WTC11 (cell line): Measurements from ENCODE around the gene ALG14. TPM values are rescaled to one million over a fixed set of nuclear protein-coding genes. Genes with fewer than 3 reads are reported as not detected.
"Not testable (repeated sequence)": the region's sequence is repeated elsewhere in the genome, so short reads cannot be mapped to it uniquely, and the experiment has no call there.

Source experiments
- ATAC-seq: fragments of 200-7000 bp; cut with Tn5 transposase; 2 replicates; pipeline ENCODE4 v1.10.0; 2021; ENCODE audit warnings: mild to moderate bottlenecking, moderate library complexity
- CTCF ChIA-PET: fragments of 300-600 bp; sonication (Branson Sonifier 250); formaldehyde crosslinking; loops from one replicate; lab custom pipeline; 2021; ENCODE audit warnings: antibody characterized with exemption; lab: Charles Lee
- POLR2A ChIA-PET: fragments of 350-600 bp; sonication (Branson Sonifier 250); formaldehyde crosslinking; loops from one replicate; lab custom pipeline; 2021; ENCODE audit warnings: antibody characterized with exemption; lab: Charles Lee
- DNase-seq: peaks from one replicate; pipeline ENCODE4 v3.0.0; 2021; ENCODE audit warnings: low spot score
- H3K27ac Mint-ChIP-seq: 2 replicates; pipeline ENCODE4 v1.8.0; 2021; ENCODE audit warnings: mixed read lengths
- H3K27me3 Mint-ChIP-seq: 2 replicates; pipeline ENCODE4 v1.8.0; 2021; ENCODE audit warnings: low read depth, mild to moderate bottlenecking, moderate library complexity, mixed read lengths
- H3K36me3 Mint-ChIP-seq: 2 replicates; pipeline ENCODE4 v1.8.0; 2021; ENCODE audit warnings: mixed read lengths
- H3K4me1 Mint-ChIP-seq: 2 replicates; pipeline ENCODE4 v1.8.0; 2022; ENCODE audit warnings: mixed read lengths
- H3K4me3 Mint-ChIP-seq: 2 replicates; pipeline ENCODE4 v1.8.0; 2021; ENCODE audit warnings: mild to moderate bottlenecking, moderate library complexity, mixed read lengths
- H3K9me3 Mint-ChIP-seq: 2 replicates; pipeline ENCODE4 v1.8.0; 2021; ENCODE audit warnings: mixed read lengths
- ELF4 ChIP-seq: sonication (generic); formaldehyde crosslinking; IDR thresholded peaks from 2 replicates; pipeline ENCODE4 v1.8.1; 2022; ENCODE audit warnings: low read depth, mild to moderate bottlenecking, moderate library complexity, missing genetic modification reagents
- EMX1 ChIP-seq: fragments of 250-450 bp; sonication (Bioruptor Pico); IDR thresholded peaks from 2 replicates; pipeline ENCODE4 v1.8.0; 2021; ENCODE audit warnings: mild to moderate bottlenecking
- ESRRA ChIP-seq: sonication (generic); formaldehyde crosslinking; IDR thresholded peaks from 2 replicates; pipeline ENCODE4 v1.8.1; 2022; ENCODE audit warnings: mild to moderate bottlenecking, missing genetic modification reagents, borderline replicate concordance
- GABPB1 ChIP-seq: sonication (generic); formaldehyde crosslinking; IDR thresholded peaks from 2 replicates; pipeline ENCODE4 v1.8.1; 2023; ENCODE audit warnings: mild to moderate bottlenecking, missing genetic modification reagents
- IRF1 ChIP-seq: sonication (generic); formaldehyde crosslinking; IDR thresholded peaks from 2 replicates; pipeline ENCODE4 v1.8.0; 2023; ENCODE audit warnings: missing genetic modification reagents
- NFE2L1 ChIP-seq: sonication (generic); formaldehyde crosslinking; IDR thresholded peaks from 2 replicates; pipeline ENCODE4 v1.8.1; 2023; ENCODE audit warnings: missing genetic modification reagents
- RELA ChIP-seq: sonication (generic); formaldehyde crosslinking; IDR thresholded peaks from 2 replicates; pipeline ENCODE4 v1.8.1; 2022; ENCODE audit warnings: missing genetic modification reagents, mild to moderate bottlenecking, borderline replicate concordance
- ZNF232 ChIP-seq: sonication (generic); formaldehyde crosslinking; IDR thresholded peaks from 2 replicates; pipeline ENCODE4 v1.8.0; 2022; ENCODE audit warnings: mild to moderate bottlenecking, missing genetic modification reagents
- total RNA-seq: library from RNA; stranded (reverse); gene quantifications from 3 replicates; pipeline ENCODE4 v1.2.3, GENCODE V29; 2021
- TF ChIP-seq, protein P1 (sequence below): fragments of 250-450 bp; sonication (Bioruptor Pico); IDR thresholded peaks from 2 replicates; pipeline ENCODE4 v2.1.2; 2022; ENCODE audit warnings: mild to moderate bottlenecking, moderate library complexity
- TF ChIP-seq, protein P2 (sequence below): fragments of 250-450 bp; sonication (Bioruptor Pico); conservative IDR thresholded peaks from 2 replicates; pipeline ENCODE4 v1.9.0; 2021; ENCODE audit warnings: mild to moderate bottlenecking
- TF ChIP-seq, protein P3 (sequence below): sonication (generic); formaldehyde crosslinking; IDR thresholded peaks from 2 replicates; pipeline ENCODE4 v1.8.1; 2022; ENCODE audit warnings: low read depth, missing genetic modification reagents, borderline replicate concordance
- TF ChIP-seq, protein P4 (sequence below): sonication (generic); formaldehyde crosslinking; conservative IDR thresholded peaks from 2 replicates; pipeline ENCODE4 v1.8.1; 2022; ENCODE audit warnings: mild to moderate bottlenecking, missing genetic modification reagents
- TF ChIP-seq, protein P5 (sequence below): fragments of 250-450 bp; sonication (Bioruptor Pico); IDR thresholded peaks from 2 replicates; pipeline ENCODE4 v1.8.0; 2021; ENCODE audit warnings: mild to moderate bottlenecking

The ALG14 gene
- total RNA-seq, 1 experiment from 2014 or later = 2.3 TPM

DNA sequence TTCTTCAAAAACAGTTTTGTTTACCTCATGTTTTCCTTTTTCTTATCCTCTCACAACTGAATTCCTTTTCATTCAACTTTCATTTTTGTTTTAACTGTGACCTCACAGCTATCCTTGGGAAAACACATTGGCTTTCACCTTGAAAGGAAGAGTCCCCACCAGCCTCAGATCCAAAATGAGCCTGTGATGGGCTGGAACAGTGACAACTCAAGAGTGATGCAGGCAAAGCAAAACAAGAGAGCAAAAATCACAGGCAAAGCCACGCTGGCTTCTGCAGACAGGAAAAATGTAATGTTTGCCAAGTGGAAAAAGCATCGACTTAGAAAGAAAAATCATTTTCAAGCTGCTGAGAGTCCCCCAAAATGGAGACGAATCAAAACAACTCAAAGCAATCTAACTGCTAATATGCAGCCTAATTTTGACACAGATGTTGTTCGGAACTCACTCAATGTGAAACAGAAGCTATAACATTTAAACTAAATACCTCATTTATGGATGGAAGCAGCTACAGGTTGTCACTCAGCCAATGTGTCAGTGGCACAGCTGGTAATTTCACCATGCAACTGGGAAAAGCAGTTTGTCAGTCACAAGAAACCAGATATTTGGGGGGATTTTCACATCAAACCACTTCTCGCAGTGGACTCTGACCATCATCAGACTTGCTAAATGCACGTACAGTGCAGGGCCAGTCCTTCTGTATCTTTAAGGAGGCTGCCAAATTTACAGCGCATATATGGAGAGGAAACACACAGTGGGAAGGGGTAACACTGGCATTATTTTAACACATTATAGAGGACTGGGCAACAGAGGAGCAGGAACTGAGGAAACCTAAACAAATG, 50.7 kb downstream of the ALG14 start:
- CTCF ChIA-PET = interaction anchor here (1.1 kb wide), 1 partner anchor 21 kb away, joined by 4 read pairs; no protein-coding TSS in a partner anchor
- no peaks in the 10 kb centered on the region; the same call in 1 of the 2 replicates for H3K36me3 Mint-ChIP-seq
- H3K27me3 Mint-ChIP-seq = no peaks in the 10 kb centered on the region
- DNase-seq (no peak), ATAC-seq (no peak)
- H3K4me3 Mint-ChIP-seq = no peak overlapping the region
- H3K27ac Mint-ChIP-seq = no peak overlapping the region
- peaks cover 13% of the 10 kb centered on the region for H3K4me1 Mint-ChIP-seq
- H3K9me3 Mint-ChIP-seq = peaks cover 6% of the 10 kb centered on the region
- TF ChIP-seq EMX1 (CRISPR knock-in tag) (no peak), ZNF232 (CRISPR knock-in tag) (no peak), NFE2L1 (CRISPR knock-in tag) (no peak)
- TF ChIP-seq, protein P1, sequence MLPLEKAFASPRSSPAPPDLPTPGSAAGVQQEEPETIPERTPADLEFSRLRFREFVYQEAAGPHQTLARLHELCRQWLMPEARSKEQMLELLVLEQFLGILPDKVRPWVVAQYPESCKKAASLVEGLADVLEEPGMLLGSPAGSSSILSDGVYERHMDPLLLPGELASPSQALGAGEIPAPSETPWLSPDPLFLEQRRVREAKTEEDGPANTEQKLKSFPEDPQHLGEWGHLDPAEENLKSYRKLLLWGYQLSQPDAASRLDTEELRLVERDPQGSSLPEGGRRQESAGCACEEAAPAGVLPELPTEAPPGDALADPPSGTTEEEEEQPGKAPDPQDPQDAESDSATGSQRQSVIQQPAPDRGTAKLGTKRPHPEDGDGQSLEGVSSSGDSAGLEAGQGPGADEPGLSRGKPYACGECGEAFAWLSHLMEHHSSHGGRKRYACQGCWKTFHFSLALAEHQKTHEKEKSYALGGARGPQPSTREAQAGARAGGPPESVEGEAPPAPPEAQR (CRISPR knock-in tag) = no peak
- TF ChIP-seq, protein P2, sequence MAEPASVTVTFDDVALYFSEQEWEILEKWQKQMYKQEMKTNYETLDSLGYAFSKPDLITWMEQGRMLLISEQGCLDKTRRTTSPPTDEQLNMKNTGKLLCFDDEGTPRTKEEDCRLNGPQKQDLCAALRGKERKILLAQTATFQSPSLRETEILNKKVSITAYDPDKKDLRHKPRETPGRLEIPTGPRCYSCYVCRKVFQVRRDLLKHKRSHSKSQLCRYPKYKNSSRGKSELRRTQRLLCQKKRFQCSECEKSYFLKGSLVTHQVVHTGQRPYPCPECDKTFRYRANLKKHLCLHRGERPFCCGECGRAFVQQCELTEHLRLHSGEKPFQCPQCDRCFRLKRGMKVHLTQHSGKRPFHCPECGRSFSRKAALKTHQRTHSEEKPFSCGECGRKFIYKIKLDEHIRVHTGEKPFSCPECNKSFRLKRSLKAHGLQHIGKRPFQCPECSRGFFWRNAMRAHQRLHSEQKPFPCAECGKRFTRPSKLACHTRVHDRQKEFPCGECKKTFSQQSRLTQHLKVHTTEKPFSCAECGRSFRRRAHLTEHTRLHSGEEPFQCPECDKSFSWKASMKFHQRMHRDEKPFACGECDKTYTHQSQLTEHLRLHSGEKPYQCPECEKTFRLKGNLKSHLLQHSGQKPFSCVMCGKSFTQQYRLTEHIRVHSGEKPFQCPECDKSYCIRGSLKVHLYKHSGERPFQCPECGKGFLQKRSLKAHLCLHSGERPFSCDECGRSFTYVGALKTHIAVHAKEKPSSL (CRISPR knock-in tag) = no peak
- TF ChIP-seq, protein P3, sequence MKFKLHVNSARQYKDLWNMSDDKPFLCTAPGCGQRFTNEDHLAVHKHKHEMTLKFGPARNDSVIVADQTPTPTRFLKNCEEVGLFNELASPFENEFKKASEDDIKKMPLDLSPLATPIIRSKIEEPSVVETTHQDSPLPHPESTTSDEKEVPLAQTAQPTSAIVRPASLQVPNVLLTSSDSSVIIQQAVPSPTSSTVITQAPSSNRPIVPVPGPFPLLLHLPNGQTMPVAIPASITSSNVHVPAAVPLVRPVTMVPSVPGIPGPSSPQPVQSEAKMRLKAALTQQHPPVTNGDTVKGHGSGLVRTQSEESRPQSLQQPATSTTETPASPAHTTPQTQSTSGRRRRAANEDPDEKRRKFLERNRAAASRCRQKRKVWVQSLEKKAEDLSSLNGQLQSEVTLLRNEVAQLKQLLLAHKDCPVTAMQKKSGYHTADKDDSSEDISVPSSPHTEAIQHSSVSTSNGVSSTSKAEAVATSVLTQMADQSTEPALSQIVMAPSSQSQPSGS = no peak
- TF ChIP-seq, all 79 proteins: peak for 0
- POLR2A ChIA-PET = no interaction called here

GRCh38 chr1:95021119-95021518, 51.6 kb downstream of the ALG14 start:
- ChIA-PET CTCF (interaction anchor here (1.1 to 1.2 kb wide), 2 partner anchors 22 to 166 kb away, joined by 4 read pairs; no protein-coding TSS in a partner anchor), POLR2A (no interaction called here)
- H3K4me1 Mint-ChIP-seq = peaks cover 13% of the 10 kb centered on the region
- DNase-seq = no peak
- H3K27ac Mint-ChIP-seq = no peak overlapping the region
- TF ChIP-seq, protein P4, sequence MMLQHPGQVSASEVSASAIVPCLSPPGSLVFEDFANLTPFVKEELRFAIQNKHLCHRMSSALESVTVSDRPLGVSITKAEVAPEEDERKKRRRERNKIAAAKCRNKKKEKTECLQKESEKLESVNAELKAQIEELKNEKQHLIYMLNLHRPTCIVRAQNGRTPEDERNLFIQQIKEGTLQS (CRISPR knock-in tag) = no peak
- TF ChIP-seq RELA (CRISPR knock-in tag) = no peak
- TF ChIP-seq, protein P2 (CRISPR knock-in tag) = no peak
- TF ChIP-seq ELF4 = no peak
- no peak for TF ChIP-seq GABPB1
- TF ChIP-seq, protein P5, sequence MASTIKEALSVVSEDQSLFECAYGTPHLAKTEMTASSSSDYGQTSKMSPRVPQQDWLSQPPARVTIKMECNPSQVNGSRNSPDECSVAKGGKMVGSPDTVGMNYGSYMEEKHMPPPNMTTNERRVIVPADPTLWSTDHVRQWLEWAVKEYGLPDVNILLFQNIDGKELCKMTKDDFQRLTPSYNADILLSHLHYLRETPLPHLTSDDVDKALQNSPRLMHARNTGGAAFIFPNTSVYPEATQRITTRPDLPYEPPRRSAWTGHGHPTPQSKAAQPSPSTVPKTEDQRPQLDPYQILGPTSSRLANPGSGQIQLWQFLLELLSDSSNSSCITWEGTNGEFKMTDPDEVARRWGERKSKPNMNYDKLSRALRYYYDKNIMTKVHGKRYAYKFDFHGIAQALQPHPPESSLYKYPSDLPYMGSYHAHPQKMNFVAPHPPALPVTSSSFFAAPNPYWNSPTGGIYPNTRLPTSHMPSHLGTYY (CRISPR knock-in tag) = no peak
- no peak for TF ChIP-seq ESRRA
- TF ChIP-seq IRF1 = no peak
- no peak for TF ChIP-seq ZNF232 (CRISPR knock-in tag)
- TF ChIP-seq NFE2L1 (CRISPR knock-in tag) = no peak
- no peak overlapping the region for H3K4me3 Mint-ChIP-seq
- peaks cover 6% of the 10 kb centered on the region for H3K9me3 Mint-ChIP-seq
- ATAC-seq = no peak
- no peaks in the 10 kb centered on the region for H3K27me3 Mint-ChIP-seq
- no peaks in the 10 kb centered on the region; the same call in 1 of the 2 replicates for H3K36me3 Mint-ChIP-seq

GRCh38 chr1:95019466-95019865, 53.3 kb downstream of the ALG14 start:
- DNase-seq, H3K4me3 Mint-ChIP-seq, H3K27me3 Mint-ChIP-seq, CTCF ChIA-PET, ATAC-seq, H3K27ac Mint-ChIP-seq, H3K36me3 Mint-ChIP-seq, POLR2A ChIA-PET, H3K9me3 Mint-ChIP-seq: not testable (repeated sequence)
- peaks cover 13% of the 10 kb centered on the region for H3K4me1 Mint-ChIP-seq
